Progenitor cell of endocrine pancreas (in vitro differentiated cells): Measurements from ENCODE around the gene ADGRB2. TPM values are rescaled to one million over a fixed set of nuclear protein-coding genes. Genes with fewer than 3 reads are reported as not detected.

Experiments used
- DNase-seq: peaks from one replicate; pipeline ENCODE4 v3.0.0; 2021; ENCODE audit warnings: low spot score; ENCODE audit not compliant: unreplicated experiment
- H3K27ac Mint-ChIP-seq: 2 replicates; pipeline ENCODE4 v1.8.0; 2021; ENCODE audit warnings: mild to moderate bottlenecking, moderate library complexity, mixed read lengths
- H3K27me3 Mint-ChIP-seq: 2 replicates; pipeline ENCODE4 v1.8.0; 2021; ENCODE audit warnings: mixed read lengths
- H3K36me3 Mint-ChIP-seq: 2 replicates; pipeline ENCODE4 v1.8.0; 2022; ENCODE audit warnings: mixed read lengths; ENCODE audit not compliant: insufficient read depth
- H3K4me1 Mint-ChIP-seq: 2 replicates; pipeline ENCODE4 v1.8.0; 2021; ENCODE audit warnings: low read depth, mixed read lengths
- H3K4me3 Mint-ChIP-seq: 2 replicates; pipeline ENCODE4 v1.8.0; 2021; ENCODE audit warnings: low read depth, mild to moderate bottlenecking, moderate library complexity, mixed read lengths
- H3K9me3 Mint-ChIP-seq: 2 replicates; pipeline ENCODE4 v1.8.0; 2021; ENCODE audit warnings: low read depth, mixed read lengths
- total RNA-seq: library from RNA; stranded (reverse); gene quantifications from 2 replicates; pipeline ENCODE4 v1.2.1, GENCODE V29; 2021
- TF ChIP-seq, protein P1 (sequence below): fragments of 200-600 bp; sonication (generic); IDR thresholded peaks from one replicate; pipeline ENCODE4 v1.5.0; 2021; ENCODE audit warnings: antibody characterized with exemption, mild to moderate bottlenecking; ENCODE audit not compliant: unreplicated experiment

The ADGRB2 gene
- total RNA-seq, 1 donor from 2014 or later, result 5.5 TPM

GRCh38 chr1:31805318-31805717 lies 41.2 kb upstream of the ADGRB2 start:
- no peak for DNase-seq
- TF ChIP-seq, protein P1, sequence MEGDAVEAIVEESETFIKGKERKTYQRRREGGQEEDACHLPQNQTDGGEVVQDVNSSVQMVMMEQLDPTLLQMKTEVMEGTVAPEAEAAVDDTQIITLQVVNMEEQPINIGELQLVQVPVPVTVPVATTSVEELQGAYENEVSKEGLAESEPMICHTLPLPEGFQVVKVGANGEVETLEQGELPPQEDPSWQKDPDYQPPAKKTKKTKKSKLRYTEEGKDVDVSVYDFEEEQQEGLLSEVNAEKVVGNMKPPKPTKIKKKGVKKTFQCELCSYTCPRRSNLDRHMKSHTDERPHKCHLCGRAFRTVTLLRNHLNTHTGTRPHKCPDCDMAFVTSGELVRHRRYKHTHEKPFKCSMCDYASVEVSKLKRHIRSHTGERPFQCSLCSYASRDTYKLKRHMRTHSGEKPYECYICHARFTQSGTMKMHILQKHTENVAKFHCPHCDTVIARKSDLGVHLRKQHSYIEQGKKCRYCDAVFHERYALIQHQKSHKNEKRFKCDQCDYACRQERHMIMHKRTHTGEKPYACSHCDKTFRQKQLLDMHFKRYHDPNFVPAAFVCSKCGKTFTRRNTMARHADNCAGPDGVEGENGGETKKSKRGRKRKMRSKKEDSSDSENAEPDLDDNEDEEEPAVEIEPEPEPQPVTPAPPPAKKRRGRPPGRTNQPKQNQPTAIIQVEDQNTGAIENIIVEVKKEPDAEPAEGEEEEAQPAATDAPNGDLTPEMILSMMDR, result no peak
- H3K4me3 Mint-ChIP-seq, result no peak overlapping the region
- H3K36me3 Mint-ChIP-seq, result no peaks in the 10 kb centered on the region
- H3K27ac Mint-ChIP-seq, result no peak overlapping the region
- peaks cover 15% of the 10 kb centered on the region for H3K27me3 Mint-ChIP-seq
- H3K9me3 Mint-ChIP-seq, result no peaks in the 10 kb centered on the region
- no peaks in the 10 kb centered on the region for H3K4me1 Mint-ChIP-seq

DNA sequence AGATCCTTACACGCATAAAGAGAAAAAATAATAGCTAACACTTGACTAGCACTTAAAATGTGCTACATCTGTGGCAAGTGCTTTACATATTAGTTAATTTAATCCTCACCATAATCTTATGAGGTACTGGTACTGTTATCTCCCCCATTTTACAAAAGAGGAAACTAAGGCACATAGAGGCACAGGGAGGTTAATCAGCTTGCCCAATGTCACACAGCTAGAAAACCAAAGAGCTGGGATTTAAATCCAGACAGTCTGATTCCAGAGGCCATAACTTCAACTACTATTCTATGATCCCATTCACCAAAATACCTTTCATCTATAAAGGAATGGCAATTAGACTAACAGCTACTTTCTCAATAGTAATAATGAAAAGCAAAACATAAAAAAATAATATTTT lies 40.0 kb upstream of the ADGRB2 start:
- Mint-ChIP-seq H3K4me3 (no peak overlapping the region), H3K27me3 (peaks cover 15% of the 10 kb centered on the region), H3K36me3 (no peaks in the 10 kb centered on the region), H3K27ac (no peak overlapping the region), H3K4me1 (no peaks in the 10 kb centered on the region), H3K9me3 (no peaks in the 10 kb centered on the region)
- DNase-seq, result no peak
- TF ChIP-seq, protein P1, result no peak

- Mint-ChIP-seq H3K4me1 (no peaks in the 10 kb centered on the region), H3K4me3 (no peak overlapping the region), H3K27ac (no peak overlapping the region), H3K9me3 (no peaks in the 10 kb centered on the region), H3K27me3 (peaks cover 15% of the 10 kb centered on the region), H3K36me3 (no peaks in the 10 kb centered on the region)
- DNase-seq, result no peak
- TF ChIP-seq, protein P1, result no peak
These were observed 39.5 kb upstream of the ADGRB2 start for GRCh38 chr1:31803610-31804009.

GRCh38 chr1:31802190-31803150 lies 38.3 kb upstream of the ADGRB2 start:
- Mint-ChIP-seq H3K9me3 (no peaks in the 10 kb centered on the region), H3K27me3 (peaks cover 19% of the 10 kb centered on the region), H3K36me3 (no peaks in the 10 kb centered on the region), H3K4me1 (no peaks in the 10 kb centered on the region), H3K4me3 (no peak overlapping the region), H3K27ac (no peak overlapping the region)
- TF ChIP-seq, protein P1, result no peak
- DNase-seq, result no peak

DNA sequence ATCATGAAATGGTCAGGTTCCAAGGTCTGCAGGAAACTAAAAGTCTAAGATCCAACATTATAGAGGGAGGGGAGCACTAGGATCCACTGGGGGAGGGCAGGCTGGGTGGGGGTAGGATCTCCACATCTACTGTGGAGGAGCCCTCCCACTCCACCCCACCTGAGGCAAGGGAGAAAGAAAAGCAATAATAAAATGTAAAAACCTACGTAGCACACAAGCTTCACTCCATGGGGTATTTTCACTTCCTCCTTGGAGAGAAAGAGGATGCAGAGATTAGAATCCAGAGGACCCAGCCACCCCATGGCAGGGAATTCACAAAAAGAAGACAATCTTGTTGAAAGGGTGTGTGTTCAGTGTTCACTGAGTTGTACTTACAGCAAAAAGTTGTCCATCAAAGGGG lies 37.3 kb upstream of the ADGRB2 start:
- Mint-ChIP-seq H3K4me3 (no peak overlapping the region), H3K27ac (no peak overlapping the region), H3K36me3 (no peaks in the 10 kb centered on the region), H3K9me3 (no peaks in the 10 kb centered on the region), H3K4me1 (no peaks in the 10 kb centered on the region), H3K27me3 (peaks cover 27% of the 10 kb centered on the region)
- DNase-seq, result no peak
- TF ChIP-seq, protein P1, result no peak
